Inflammatory macrophage treated with lipopolysaccharide for 4 hours (primary cell): ENCODE data around the gene MROH2A.

Experiments used
- DNase-seq: peaks from one replicate; pipeline ENCODE4 v3.0.0-alpha.2; 2020

Gene MROH2A

DNA sequence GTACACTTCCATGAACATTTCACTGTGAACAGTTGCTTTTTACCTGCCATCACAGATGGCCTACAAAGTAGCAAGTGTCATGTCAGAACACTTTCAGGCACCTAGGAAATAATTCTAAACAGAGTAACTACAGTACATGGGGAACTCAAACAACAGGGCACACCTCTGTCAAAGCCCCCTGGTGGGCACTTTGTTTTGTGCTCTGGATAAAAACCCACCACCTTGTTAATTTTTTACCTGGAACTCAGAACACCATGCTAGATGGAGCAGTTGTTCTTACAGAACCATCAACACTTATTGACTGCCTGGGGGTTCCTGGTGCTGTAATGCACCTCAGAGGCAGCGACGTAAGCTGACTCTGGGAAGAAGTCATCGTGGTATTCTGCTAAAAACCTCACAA, 87.7 kb downstream of the MROH2A start:
- no peak for DNase-seq

DNA sequence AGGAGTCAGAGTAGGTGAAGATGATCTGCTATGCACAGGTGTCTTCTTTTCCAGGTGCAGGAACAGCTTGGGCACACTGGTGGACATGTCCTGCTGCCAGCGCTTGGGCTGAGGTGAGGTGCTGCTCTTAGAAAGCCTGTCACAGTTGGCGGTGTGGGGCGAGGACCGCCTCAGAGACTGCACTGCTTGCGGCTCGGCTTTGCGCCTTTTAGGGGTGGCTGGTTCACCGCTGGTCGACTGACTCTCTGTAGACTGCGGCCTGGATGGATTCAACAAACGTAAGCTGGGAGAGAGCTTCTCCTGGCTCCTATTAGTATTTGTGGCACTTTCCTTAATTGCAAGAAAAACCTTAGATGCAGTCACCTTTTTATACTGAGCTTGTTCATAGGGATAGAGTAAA, 88.3 kb downstream of the MROH2A start:
- DNase-seq: no peak

DNA sequence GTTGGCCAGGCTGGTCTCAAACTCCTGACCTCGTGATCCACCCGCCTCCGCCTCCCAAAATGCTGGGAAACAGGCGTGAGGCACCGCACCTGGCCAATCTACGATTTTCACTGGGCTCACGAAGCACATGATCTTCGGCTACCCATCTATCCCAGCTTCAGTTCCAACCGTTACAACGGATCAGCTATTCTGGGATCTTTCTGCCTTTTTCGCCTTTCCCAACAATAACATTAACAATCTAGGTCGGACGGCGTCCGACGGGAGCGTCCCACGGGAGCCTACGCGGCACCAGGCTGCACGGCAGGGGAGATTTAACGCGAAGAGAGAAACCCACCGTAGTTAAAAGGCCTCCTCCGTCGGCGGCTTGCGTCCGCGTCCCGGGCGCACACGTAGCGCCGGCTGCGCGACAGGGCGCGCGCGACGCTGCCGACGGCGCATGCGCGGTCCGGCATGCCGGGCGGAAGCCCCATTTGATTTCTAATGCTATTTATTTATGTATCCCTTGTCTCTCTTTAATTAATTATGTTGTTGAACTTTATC, 89.9 kb downstream of the MROH2A start, which contains the start of gene MSL3B:
Gene MSL3B (minus strand): TSS at position 394 of the 540 bp plus-strand sequence.
- DNase-seq: peak; percentile 63

DNA sequence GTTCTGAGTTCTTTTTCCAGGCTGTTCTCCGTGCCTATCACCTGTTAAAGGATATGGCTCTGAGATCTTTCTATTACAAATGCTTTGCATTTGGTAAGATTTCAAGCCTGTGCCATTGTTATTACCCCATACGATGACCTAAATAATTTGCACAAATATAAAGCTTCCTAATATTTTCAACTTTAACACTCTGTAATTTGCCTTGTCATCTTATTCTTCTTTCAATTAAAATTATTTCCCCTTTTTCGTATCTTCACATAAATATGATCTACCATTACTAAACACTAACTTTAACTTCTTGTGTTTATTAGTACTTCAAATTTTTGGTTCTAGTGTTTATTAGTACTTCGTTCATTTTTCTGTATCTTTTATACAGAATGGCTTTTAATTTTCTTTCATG, 93.3 kb downstream of the MROH2A start:
- DNase-seq: no peak

DNA sequence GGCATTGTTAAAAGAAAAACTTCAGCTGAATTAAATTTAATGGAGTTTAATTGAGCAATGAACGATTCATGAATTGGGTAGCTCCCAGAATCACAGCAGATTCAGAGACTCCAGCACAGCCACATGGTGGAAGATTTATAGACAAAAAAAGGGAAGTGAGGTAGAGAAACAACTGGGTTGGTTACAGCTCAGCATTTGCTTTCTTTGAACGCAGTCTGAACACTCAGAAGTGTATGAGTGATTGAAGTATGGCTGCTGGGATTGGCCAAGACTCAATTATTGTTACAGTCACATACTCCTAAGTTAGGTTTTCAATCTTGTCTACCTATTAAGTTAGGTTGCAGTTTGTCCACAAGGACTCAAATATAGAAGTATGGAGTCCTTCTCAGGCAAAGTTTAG, 94.0 kb downstream of the MROH2A start:
- peak; percentile 12 for DNase-seq

DNA sequence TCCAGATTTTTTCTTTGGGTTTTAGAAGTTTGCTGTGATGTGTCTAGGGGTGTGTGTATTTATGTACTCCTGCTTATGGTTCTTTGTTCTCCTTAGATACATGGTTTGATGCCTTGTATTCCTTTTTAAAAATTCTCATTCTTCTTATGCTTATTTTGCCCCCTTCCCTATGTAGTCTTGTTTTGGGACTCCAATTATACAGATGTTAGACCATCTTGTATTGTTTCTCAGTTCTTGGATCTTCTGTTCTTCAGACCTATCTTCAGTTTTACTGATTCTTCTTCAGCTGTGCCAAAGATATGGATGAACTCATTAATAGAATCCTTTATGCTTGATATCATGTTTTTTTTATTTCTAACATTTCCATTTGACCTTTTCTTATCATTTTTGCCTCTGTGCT, 104.2 kb downstream of the MROH2A start:
- DNase-seq: no peak
